PFSK-1 (cell line): ENCODE results near the gene ZFP57.

ENCODE experiments used
- POLR2AphosphoS5 ChIP-seq: IDR thresholded peaks from 2 replicates; pipeline ENCODE4 v1.6.1; 2012; ENCODE audit warnings: low read depth, mild to moderate bottlenecking, control low read depth, low read length, moderate library complexity
- SIN3A ChIP-seq: IDR thresholded peaks from 2 replicates; pipeline ENCODE4 v1.6.1; 2012; ENCODE audit warnings: mild to moderate bottlenecking, low read length, moderate library complexity, borderline replicate concordance; ENCODE audit not compliant: insufficient read depth
- TF ChIP-seq, protein P1 (sequence below), 2 experiments: IDR thresholded peaks; 2 replicates each; pipeline versions ENCODE4 v1.6.1 to v1.8.0; 2011 to 2012; ENCODE audit warnings: low read depth in 2 of 2, low read length in 2 of 2, control low read depth in 1 of 2, inconsistent platforms in 1 of 2, mild to moderate bottlenecking in 1 of 2, moderate library complexity in 1 of 2; ENCODE audit not compliant: insufficient read depth in 1 of 2

DNA sequence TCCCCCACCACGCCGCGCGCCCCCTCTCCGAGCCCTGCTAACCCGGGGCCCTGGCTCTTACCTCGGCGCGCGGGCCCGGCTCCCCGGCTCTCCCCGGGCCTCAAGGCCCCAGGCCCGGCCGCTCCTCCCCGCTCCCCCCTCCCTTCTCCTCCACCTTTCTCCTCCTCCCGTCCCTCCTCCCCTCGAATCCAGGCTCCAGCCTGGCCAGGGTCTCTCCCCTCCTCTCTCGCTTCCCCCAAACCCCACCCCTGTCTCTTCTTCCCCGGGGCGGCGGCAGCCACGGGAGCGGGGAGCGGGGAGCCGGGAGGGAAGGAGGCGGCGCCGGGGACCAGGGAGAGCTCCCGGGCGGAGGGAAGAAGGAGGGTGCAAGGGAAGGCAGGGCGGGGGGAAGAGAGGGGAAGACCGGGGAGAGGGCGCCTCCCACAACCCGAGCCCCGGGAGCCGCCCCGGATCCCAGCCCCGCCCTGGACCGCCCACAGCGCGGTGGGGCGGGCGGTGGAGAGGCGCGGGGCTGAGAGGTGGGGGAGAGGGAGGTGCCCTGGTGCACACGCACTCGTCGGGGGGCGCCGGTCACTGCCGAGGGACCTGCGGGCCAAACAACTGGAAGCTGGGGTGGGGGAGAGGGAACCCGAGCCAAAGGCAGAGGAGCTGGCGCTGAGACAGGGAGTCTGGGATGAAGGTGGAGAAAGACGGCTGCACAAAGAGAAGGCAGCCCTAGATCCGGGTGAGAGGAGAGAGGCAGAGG is 48.0 kb downstream of the ZFP57 start, which contains the start of gene GABBR1:
- TF ChIP-seq SIN3A (no peak), POLR2AphosphoS5 (peak; percentile 53; the same call in 1 of the 2 replicates)
- TF ChIP-seq, protein P1, sequence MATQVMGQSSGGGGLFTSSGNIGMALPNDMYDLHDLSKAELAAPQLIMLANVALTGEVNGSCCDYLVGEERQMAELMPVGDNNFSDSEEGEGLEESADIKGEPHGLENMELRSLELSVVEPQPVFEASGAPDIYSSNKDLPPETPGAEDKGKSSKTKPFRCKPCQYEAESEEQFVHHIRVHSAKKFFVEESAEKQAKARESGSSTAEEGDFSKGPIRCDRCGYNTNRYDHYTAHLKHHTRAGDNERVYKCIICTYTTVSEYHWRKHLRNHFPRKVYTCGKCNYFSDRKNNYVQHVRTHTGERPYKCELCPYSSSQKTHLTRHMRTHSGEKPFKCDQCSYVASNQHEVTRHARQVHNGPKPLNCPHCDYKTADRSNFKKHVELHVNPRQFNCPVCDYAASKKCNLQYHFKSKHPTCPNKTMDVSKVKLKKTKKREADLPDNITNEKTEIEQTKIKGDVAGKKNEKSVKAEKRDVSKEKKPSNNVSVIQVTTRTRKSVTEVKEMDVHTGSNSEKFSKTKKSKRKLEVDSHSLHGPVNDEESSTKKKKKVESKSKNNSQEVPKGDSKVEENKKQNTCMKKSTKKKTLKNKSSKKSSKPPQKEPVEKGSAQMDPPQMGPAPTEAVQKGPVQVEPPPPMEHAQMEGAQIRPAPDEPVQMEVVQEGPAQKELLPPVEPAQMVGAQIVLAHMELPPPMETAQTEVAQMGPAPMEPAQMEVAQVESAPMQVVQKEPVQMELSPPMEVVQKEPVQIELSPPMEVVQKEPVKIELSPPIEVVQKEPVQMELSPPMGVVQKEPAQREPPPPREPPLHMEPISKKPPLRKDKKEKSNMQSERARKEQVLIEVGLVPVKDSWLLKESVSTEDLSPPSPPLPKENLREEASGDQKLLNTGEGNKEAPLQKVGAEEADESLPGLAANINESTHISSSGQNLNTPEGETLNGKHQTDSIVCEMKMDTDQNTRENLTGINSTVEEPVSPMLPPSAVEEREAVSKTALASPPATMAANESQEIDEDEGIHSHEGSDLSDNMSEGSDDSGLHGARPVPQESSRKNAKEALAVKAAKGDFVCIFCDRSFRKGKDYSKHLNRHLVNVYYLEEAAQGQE (IDR thresholded peaks at IDR 0.05; ENCODE audit: insufficient read depth in 1 of 2, low read depth in 2 of 2, low read length in 2 of 2): peak; percentile 54 to 78; a peak in 2 of 4 replicates
